HCEC 1CT (cell line): ENCODE results near the gene ELOVL6.
"Not testable (repeated sequence)": the region's sequence is repeated elsewhere in the genome, so short reads cannot be mapped to it uniquely, and the experiment has no call there.

Source experiments
- DNase-seq: peaks from one replicate; pipeline ENCODE4 v3.0.0-alpha.2; 2017

Gene ELOVL6

DNA sequence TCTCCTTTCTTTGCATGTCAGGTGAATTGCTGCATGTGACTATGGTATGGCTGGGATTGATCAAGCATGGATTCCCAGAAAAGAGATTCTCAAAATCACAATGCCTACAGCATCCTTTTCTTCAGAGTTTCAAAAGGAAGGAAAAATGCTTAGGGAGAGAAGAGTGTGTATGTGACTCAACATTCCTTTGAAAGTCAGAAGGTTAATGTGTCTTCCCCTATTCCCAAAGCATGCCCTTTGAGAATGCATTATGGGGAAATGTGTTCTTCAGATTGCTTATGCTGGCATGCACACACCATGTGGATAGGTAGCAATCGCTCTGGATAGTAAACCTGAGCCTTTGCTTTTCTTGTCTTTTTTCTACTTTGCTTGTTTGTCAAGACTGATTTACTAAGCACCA lies 78.5 kb downstream of the ELOVL6 start:
- peak; percentile 55 for DNase-seq

GRCh38 chr4:110119337-110119736 lies 79.1 kb downstream of the ELOVL6 start:
- no peak for DNase-seq

DNA sequence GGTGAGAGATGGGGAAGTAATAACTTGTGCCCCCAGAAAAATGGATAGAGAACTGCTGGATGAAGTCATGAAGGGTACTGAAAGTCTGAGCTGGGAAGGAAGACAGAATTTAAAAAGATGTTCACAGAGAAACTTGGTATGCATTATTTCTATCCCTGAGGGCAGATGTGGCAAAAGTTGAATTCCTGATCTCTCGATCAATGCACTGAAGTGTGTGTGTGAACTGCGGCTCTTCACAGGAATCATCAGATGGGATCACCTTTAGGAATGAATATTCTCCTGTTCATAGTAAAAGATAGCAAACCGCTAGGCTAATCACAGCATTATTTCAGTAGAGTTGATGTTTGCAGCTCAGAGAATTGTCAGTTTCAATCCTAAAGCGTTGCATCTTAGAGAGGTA lies 86.4 kb downstream of the ELOVL6 start:
- DNase-seq: no peak

- no peak for DNase-seq
Measured at GRCh38 chr4:110109455-110109854, 89.0 kb downstream of the ELOVL6 start.

DNA sequence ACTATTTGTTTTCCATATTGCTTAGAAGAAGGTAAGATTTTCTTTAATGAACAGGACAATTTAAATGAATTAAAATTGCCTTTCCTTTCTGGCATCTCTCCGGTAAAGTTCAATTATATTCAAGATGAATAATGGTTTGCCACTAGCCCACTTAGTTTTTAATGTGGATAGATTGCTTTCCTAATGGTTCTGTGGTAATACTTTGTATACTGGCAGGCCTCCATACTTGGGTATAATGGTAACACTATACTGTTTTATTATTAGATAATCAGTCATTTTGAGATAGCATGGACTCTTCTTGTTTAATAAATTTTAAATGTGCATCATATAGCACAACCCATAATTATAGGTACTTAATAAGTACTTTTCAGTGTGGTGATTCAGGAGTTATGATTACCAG lies 89.5 kb downstream of the ELOVL6 start:
- DNase-seq: no peak

- DNase-seq: no peak
Measured at GRCh38 chr4:110108422-110108821, 90.0 kb downstream of the ELOVL6 start.

GRCh38 chr4:110107866-110108265 lies 90.5 kb downstream of the ELOVL6 start:
- DNase-seq: no peak

DNA sequence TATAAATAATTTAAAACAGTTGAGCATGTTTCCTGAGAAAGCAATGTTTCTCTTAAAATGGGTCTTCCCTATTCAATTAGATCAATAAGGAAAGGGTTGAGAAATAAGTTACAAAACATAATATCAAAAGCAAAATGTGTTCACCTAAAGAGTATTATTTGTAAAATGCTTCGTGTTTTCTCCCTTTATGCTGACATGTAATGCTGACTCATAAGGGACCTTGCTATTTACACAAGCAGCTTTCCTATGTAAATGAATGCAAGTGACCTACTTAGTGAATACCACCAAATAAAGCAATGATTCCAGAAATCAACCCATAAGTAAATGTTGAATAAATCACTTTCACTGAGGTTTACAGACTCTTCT lies 91.5 kb downstream of the ELOVL6 start:
- peak; percentile 65 for DNase-seq

GRCh38 chr4:110104661-110105060 lies 93.8 kb downstream of the ELOVL6 start:
- no peak for DNase-seq

DNA sequence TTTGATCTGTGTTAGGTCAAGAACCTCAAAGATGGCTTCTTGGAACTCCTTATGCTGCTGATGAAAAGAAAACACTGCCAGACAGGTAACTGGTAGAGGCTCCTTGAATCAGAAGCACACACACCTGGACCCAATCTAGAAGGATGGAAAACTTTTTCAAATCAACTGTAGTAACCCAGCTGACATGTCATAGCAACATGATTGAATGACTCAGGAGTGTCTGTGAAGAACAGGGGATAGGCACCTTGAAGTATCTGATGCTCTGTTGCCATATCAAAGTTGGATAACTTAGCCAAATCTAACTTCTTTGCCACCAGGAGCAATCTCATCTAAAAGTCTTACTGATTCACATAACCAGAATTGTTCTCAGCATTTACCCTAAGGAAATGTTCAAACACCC lies 98.8 kb downstream of the ELOVL6 start:
- no peak for DNase-seq

- no peak for DNase-seq
Measured at GRCh38 chr4:110096405-110096804, 102.0 kb downstream of the ELOVL6 start.

DNA sequence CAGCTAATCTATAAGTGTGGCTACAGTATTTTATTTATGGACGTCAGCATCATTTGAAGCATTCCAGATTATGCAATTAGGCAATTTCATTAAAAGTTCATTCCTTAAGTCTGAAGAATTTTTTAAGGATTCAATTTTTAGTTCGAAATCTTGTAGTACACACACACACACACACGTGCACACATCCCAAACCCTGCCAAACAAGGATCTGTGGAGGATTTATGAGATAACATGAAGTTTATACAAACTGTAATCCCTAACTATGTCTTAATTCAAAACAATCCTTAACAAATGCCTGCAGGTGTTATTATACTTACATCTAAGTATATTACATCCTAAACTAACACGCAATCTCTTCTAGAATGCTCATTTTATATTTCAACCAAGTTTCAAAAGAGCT lies 105.8 kb downstream of the ELOVL6 start:
- no peak for DNase-seq

GRCh38 chr4:110091434-110092140 lies 106.8 kb downstream of the ELOVL6 start:
- DNase-seq: peak; percentile 80

DNA sequence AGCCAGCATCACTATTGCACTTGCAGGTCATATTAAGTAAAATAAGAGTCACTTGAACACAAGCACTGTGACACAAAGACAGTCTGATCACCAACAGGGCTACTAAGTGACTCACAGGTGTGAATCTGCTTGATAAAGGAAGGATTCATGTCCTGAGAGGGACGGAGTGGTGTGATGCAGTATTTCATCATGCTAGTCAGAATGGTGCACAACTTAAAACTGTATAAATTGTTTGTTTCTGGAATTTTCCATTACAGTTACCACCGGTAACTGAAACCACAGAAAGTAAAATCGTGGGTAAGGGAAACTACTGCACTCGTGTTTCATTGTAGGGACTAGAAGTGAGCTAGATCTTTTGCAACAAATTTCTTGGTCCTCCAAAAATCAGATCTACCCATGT lies 109.7 kb downstream of the ELOVL6 start:
- DNase-seq: no peak

DNA sequence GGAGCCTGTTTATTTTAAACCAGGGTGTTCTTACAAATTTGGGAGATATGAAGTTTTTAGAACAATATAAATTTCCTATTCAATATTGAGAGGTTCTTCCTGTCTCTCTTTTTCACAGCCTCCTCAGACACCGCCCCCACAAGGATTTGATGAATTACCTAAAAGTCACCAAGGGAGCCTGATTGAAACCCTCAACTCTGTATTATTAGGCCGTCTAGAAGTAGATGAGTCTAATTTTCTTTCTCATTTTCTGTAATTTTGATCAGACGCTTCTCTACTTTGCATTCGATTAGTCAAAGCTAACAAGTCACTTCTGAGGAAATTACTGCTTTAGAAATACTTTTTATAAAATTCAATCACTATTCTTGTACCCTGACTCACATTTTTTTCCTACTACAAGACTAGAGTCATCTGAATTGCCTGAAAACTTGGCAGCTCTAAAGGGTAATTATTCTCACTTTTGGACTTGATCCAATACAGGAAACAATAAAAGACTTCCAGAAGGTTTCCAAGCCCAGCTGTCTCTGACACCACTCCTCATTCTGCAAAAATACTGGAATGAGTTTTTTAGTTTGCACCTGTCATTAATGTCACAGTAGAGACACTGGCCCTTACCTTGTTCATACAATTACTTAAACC lies 111.2 kb downstream of the ELOVL6 start:
- peak; percentile 71 for DNase-seq

- DNase-seq: no peak
Measured at GRCh38 chr4:110085131-110085530, 113.3 kb downstream of the ELOVL6 start.

DNA sequence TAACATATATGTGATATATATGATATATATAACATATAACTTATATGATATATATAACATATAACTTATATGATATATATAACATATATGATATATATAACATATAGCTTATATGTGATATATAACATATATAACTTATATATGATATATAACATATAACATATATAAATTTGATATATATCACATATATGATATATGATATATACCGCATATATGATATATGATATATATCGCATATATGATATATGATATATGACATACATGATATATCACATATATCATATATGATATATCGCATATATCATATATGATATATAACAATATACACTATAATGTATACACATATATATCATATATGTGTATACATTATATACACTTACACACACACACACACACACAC lies 114.3 kb downstream of the ELOVL6 start:
- no peak for DNase-seq

GRCh38 chr4:110078148-110078547 lies 120.3 kb downstream of the ELOVL6 start:
- not testable (repeated sequence) for DNase-seq

- DNase-seq: not testable (repeated sequence)
Measured at GRCh38 chr4:110076828-110077227, 121.6 kb downstream of the ELOVL6 start.

DNA sequence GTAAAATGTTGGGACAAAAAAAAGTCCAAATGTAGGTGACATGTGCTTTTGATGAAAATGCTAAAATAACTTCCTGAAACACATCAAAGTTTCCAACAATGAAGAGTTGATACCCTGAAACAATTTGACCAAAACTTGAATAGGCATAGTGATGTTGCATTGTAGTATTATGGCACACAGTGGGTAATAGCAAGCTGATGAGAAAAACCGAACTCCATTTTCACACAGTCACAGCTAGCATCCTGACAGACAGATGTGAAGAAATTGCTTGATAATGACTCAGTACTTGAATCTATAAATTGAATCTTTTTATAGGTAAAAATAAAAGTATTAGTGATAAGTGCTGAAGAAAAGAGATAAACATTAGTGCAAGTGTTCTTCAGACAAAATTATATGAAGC lies 122.5 kb downstream of the ELOVL6 start:
- DNase-seq: no peak

- DNase-seq: no peak
Measured at GRCh38 chr4:110075083-110075738, 123.2 kb downstream of the ELOVL6 start.

- no peak for DNase-seq
Measured at GRCh38 chr4:110074570-110074969, 123.8 kb downstream of the ELOVL6 start.

- no peak for DNase-seq
Measured at GRCh38 chr4:110073053-110073845, 125.2 kb downstream of the ELOVL6 start.

DNA sequence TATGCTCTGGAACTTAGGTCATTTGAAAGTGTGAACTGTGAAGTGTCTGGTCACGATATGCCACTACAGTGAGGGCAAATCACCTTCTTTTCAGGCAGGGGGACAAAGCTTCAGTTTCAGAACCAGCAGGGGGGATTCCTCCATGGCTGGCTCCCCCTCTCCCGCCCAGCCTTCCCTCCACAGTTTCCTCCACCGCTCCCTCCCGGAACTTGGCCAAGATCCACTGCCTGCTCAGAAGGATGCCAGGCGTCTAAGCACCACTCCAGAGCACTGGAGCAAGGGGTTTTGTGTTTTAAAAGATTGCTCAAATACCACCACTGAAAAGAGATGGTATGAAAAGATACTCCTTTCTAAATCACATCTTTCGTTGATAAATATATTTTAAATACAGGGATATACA lies 126.9 kb downstream of the ELOVL6 start:
- no peak for DNase-seq
